ENCODE measurements around the gene EMX1.

DNA sequence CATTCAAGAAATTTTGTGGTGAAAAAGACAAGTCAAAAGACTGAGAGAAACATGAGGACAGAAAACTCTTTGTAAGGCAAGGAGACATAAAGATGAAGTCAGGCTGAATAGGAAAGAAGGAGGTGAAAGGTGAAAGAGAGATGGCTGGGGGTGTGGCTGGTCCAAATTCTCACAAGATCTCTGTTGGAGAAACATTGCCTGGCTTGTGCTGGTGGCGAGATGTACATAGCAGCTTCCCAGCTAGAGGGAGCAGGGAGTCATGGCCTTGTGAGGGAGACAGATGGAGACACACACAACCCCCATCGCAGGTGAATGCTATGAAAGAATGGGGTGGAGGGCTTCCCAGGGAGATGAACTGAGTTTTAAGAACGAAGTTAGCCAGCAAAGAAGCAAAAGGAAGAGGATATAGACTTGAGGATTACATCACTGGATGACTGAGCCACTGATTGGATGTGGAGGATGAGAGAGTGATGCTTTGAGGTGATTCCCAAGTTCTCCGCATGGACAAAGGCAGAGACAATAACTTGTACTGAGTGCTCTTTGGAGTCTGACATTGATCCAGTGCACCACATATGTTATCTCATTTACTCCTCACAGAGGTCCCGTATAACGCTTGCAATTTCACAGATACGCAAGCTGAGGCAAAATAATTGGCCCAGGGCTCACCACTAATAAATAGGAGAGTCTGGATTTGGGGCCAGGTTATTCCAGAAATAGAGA lies 3.7 kb upstream of the EMX1 start:
- TF ChIP-seq, protein P1, sequence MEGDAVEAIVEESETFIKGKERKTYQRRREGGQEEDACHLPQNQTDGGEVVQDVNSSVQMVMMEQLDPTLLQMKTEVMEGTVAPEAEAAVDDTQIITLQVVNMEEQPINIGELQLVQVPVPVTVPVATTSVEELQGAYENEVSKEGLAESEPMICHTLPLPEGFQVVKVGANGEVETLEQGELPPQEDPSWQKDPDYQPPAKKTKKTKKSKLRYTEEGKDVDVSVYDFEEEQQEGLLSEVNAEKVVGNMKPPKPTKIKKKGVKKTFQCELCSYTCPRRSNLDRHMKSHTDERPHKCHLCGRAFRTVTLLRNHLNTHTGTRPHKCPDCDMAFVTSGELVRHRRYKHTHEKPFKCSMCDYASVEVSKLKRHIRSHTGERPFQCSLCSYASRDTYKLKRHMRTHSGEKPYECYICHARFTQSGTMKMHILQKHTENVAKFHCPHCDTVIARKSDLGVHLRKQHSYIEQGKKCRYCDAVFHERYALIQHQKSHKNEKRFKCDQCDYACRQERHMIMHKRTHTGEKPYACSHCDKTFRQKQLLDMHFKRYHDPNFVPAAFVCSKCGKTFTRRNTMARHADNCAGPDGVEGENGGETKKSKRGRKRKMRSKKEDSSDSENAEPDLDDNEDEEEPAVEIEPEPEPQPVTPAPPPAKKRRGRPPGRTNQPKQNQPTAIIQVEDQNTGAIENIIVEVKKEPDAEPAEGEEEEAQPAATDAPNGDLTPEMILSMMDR (tag by site-specific recombination; IDR thresholded peaks at IDR 0.05), result no peak; the same call in 1 of the 2 replicates
- TF ChIP-seq, protein P2, sequence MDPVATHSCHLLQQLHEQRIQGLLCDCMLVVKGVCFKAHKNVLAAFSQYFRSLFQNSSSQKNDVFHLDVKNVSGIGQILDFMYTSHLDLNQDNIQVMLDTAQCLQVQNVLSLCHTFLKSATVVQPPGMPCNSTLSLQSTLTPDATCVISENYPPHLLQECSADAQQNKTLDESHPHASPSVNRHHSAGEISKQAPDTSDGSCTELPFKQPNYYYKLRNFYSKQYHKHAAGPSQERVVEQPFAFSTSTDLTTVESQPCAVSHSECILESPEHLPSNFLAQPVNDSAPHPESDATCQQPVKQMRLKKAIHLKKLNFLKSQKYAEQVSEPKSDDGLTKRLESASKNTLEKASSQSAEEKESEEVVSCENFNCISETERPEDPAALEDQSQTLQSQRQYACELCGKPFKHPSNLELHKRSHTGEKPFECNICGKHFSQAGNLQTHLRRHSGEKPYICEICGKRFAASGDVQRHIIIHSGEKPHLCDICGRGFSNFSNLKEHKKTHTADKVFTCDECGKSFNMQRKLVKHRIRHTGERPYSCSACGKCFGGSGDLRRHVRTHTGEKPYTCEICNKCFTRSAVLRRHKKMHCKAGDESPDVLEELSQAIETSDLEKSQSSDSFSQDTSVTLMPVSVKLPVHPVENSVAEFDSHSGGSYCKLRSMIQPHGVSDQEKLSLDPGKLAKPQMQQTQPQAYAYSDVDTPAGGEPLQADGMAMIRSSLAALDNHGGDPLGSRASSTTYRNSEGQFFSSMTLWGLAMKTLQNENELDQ (tag by site-specific recombination; IDR thresholded peaks at IDR 0.05; ENCODE audit: low read depth), result no peak
- TF ChIP-seq SETDB1 (IDR thresholded peaks at IDR 0.05; ENCODE audit: insufficient read length, low read length) (no peak), ZNF350 (tag by site-specific recombination; IDR thresholded peaks at IDR 0.05) (no peak)

Measured in HEK293 (cell line).